K562 (cell line): Measurements from ENCODE around the gene SESN2. TPM values are rescaled to one million over a fixed set of nuclear protein-coding genes. Genes with fewer than 3 reads are reported as not detected.

Source experiments
- ARID4B ChIP-seq: sonication (generic); formaldehyde crosslinking; IDR thresholded peaks from 2 replicates; pipeline ENCODE4 v1.8.0; 2022; ENCODE audit warnings: mild to moderate bottlenecking, missing genetic modification reagents
- ATF1 ChIP-seq, 2 experiments: fragments of 450-650 bp in 1 of 2; IDR thresholded peaks; 2 replicates each; pipeline ENCODE4 v1.6.1; 2016; ENCODE audit warnings: missing compliant biosample characterization in 1 of 2, missing genetic modification characterization in 1 of 2
- BRF1 ChIP-seq: IDR thresholded peaks from 3 replicates; pipeline ENCODE4 v1.6.1; 2011; ENCODE audit warnings: borderline replicate concordance, mild to moderate bottlenecking; ENCODE audit not compliant: insufficient read length; ENCODE audit errors: extremely low read depth
- FOXA3 ChIP-seq, 2 experiments: fragments of 450-650 bp in 1 of 2; sonication (generic) in 1 of 2; formaldehyde crosslinking; IDR thresholded peaks in 1 of 2; conservative IDR thresholded peaks in 1 of 2; 2 replicates each; pipeline versions ENCODE4 v1.4.0 to v1.8.0; 2020 to 2022; ENCODE audit warnings: mild to moderate bottlenecking in 2 of 2, missing genetic modification reagents in 1 of 2
- FOXJ2 ChIP-seq: fragments of 200-800 bp; sonication (Bioruptor generic); IDR thresholded peaks from 2 replicates; pipeline ENCODE4 v1.6.1; 2016; ENCODE audit warnings: missing genetic modification characterization, missing compliant biosample characterization
- GABPB1 ChIP-seq: sonication (generic); formaldehyde crosslinking; IDR thresholded peaks from 2 replicates; pipeline ENCODE4 v1.8.0; 2022; ENCODE audit warnings: mild to moderate bottlenecking, missing genetic modification reagents
- GABPB2 ChIP-seq: fragments of 250-450 bp; sonication (Bioruptor Pico); conservative IDR thresholded peaks from 2 replicates; pipeline ENCODE4 v1.5.1; 2021; ENCODE audit warnings: mild to moderate bottlenecking
- NFRKB ChIP-seq: fragments of 450-650 bp; IDR thresholded peaks from 2 replicates; pipeline ENCODE4 v1.6.1; 2016; ENCODE audit warnings: low read depth
- NFXL1 ChIP-seq: fragments of 450-650 bp; formaldehyde crosslinking; IDR thresholded peaks from 2 replicates; pipeline ENCODE4 v1.4.0; 2021; ENCODE audit warnings: mild to moderate bottlenecking
- PBX2 ChIP-seq, 2 experiments: IDR thresholded peaks in 1 of 2; conservative IDR thresholded peaks in 1 of 2; 2 replicates each; pipeline ENCODE4 v1.6.1; 2016; ENCODE audit warnings: low read depth in 2 of 2, mild to moderate bottlenecking in 1 of 2, missing compliant biosample characterization in 1 of 2, missing genetic modification characterization in 1 of 2, moderate library complexity in 1 of 2
- POLR2H ChIP-seq: IDR thresholded peaks from 2 replicates; pipeline ENCODE4 v1.6.1; 2016; ENCODE audit warnings: missing genetic modification characterization, low read depth, mild to moderate bottlenecking, control low read depth, missing compliant biosample characterization, moderate library complexity
- RAD21 ChIP-seq, 2 experiments: fragments of 250-450 bp in 1 of 2; fragments of 450-650 bp in 1 of 2; sonication (Bioruptor Pico) in 1 of 2; formaldehyde crosslinking in 1 of 2; IDR thresholded peaks in 1 of 2; conservative IDR thresholded peaks in 1 of 2; 2 replicates each; pipeline versions ENCODE4 v1.4.0 to v1.8.0; 2020 to 2022; ENCODE audit warnings: mild to moderate bottlenecking in 2 of 2, moderate library complexity in 1 of 2
- SPI1 ChIP-seq: IDR thresholded peaks from 2 replicates; pipeline ENCODE4 v1.6.1; 2011; ENCODE audit warnings: low read depth, low read length, control low read depth, borderline replicate concordance
- ZC3H4 ChIP-seq: sonication (generic); formaldehyde crosslinking; IDR thresholded peaks from 2 replicates; pipeline ENCODE4 v1.9.0; 2021; ENCODE audit warnings: missing genetic modification reagents, borderline replicate concordance
- ZNF584 ChIP-seq: fragments of 200-800 bp; sonication (Bioruptor generic); IDR thresholded peaks from 2 replicates; pipeline ENCODE4 v1.6.1; 2016; ENCODE audit warnings: low read depth, mild to moderate bottlenecking, missing genetic modification characterization, missing compliant biosample characterization
- ZNF589 ChIP-seq: fragments of 200-800 bp; sonication (Bioruptor generic); IDR thresholded peaks from 2 replicates; pipeline ENCODE4 v1.6.1; 2016; ENCODE audit warnings: low read depth, missing genetic modification characterization, missing compliant biosample characterization
- polyA plus RNA-seq, 8 experiments: library from polyadenylated mRNA; depleted of rRNA in 4 of 8; stranded (reverse) in 5 of 8; unstranded in 3 of 8; fragments of >200 nt; fragmentation: Nextera tagmentation in 2 of 8; fragmentation: Illumina TruSeq in 1 of 8; extraction: Ambion mirVana in 2 of 8; extraction: Trizol in 1 of 8; gene quantifications; 2 replicates each; pipeline versions ENCODE4 v1.2.1 to v1.2.3, GENCODE V29; 2011 to 2014; ENCODE audit warnings: inconsistent platforms in 1 of 8, missing spikeins in 1 of 8
- total RNA-seq, 7 experiments: library from RNA; depleted of rRNA in 6 of 7; stranded (reverse); fragments of >200 nt in 6 of 7; fragmentation: Illumina TruSeq in 2 of 7; extraction: Trizol in 2 of 7; gene quantifications; 2 replicates each; pipeline versions ENCODE4 v1.2.1 to v1.2.3, GENCODE V29; 2011 to 2021; ENCODE audit warnings: low replicate concordance in 1 of 7

The SESN2 gene
- total and polyA plus RNA-seq, 9 of the 15 experiments (the other 6 are each of a cell fraction or from before 2014, with no cell fraction given), result 3.7 to 71.3 (median 16.8) TPM

- TF ChIP-seq PBX2 (CRISPR knock-in tag; IDR thresholded peaks at IDR 0.05; ENCODE audit: low read depth) (no peak; the same call in 1 of the 2 replicates), PBX2 (tag; conservative IDR thresholded peaks at IDR 0.05; ENCODE audit: low read depth) (peak; percentile 86; the same call in 1 of the 2 replicates), POLR2H (tag) (no peak), SPI1 (peak; percentile 68; the same call in 1 of the 2 replicates), NFXL1 (peak; percentile 65; the same call in 1 of the 2 replicates), RAD21 (CRISPR knock-in tag; conservative IDR thresholded peaks at IDR 0.05 in 1 of 2, IDR thresholded peaks at IDR 0.05 in 1 of 2) (0 out of 4 replicates have a peak, but pooled peaks of 1 of the 2 experiments have one; percentile 13), ZC3H4 (CRISPR knock-in tag) (peak; percentile 91), ZNF584 (peak; percentile 91; the same call in 1 of the 2 replicates), BRF1 (no peak), FOXJ2 (tag) (no peak), ARID4B (CRISPR knock-in tag) (peak; percentile 17; the same call in 1 of the 2 replicates), GABPB1 (CRISPR knock-in tag) (peak; percentile 45; the same call in 1 of the 2 replicates), NFRKB (peak; percentile 94), ATF1 (CRISPR knock-in tag; IDR thresholded peaks at IDR 0.05) (no peak; the same call in 1 of the 2 replicates), ATF1 (tag; IDR thresholded peaks at IDR 0.05) (peak; percentile 88), ZNF589 (CRISPR knock-in tag) (0 out of 2 replicates have a peak, but pooled peaks have one; percentile 26), GABPB2 (CRISPR knock-in tag) (no peak), FOXA3 (CRISPR knock-in tag; conservative IDR thresholded peaks at IDR 0.05 in 1 of 2, IDR thresholded peaks at IDR 0.05 in 1 of 2) (peak in 1 of 2 experiments; percentile 75; a peak in 1 of 4 replicates)
These were observed 578 bp upstream of the SESN2 start (continued) for GRCh38 chr1:28258628-28259251.
